HG03558 (cell line): ENCODE measurements around the gene C2orf92.

Experiments
- ATAC-seq: cut with Tn5 transposase; IDR thresholded peaks from one replicate; pipeline ENCODE4 v1.9.1; 2021; ENCODE audit warnings: moderate number of reproducible peaks; ENCODE audit not compliant: unreplicated experiment; ENCODE audit errors: extremely low read depth

The C2orf92 gene

GRCh38 chr2:97724946-97725688 lies 55.6 kb downstream of the C2orf92 start:
- ATAC-seq = no peak

GRCh38 chr2:97726261-97727064 lies 57.0 kb downstream of the C2orf92 start:
- ATAC-seq = no peak

- ATAC-seq = no peak
These were observed 57.8 kb downstream of the C2orf92 start for GRCh38 chr2:97727296-97727695.

GRCh38 chr2:97728091-97728731 lies 58.7 kb downstream of the C2orf92 start:
- no peak for ATAC-seq

- no peak for ATAC-seq
These were observed 60.7 kb downstream of the C2orf92 start for GRCh38 chr2:97730245-97730644.

- ATAC-seq = no peak
These were observed 61.9 kb downstream of the C2orf92 start for GRCh38 chr2:97731274-97732020.

- ATAC-seq = no peak
These were observed 63.2 kb downstream of the C2orf92 start for GRCh38 chr2:97732436-97733340.

- no peak for ATAC-seq
These were observed 64.0 kb downstream of the C2orf92 start for GRCh38 chr2:97733341-97734035.

- ATAC-seq = no peak
These were observed 64.8 kb downstream of the C2orf92 start for GRCh38 chr2:97734061-97735051.

- no peak for ATAC-seq
These were observed 65.6 kb downstream of the C2orf92 start for GRCh38 chr2:97735161-97735561.

GRCh38 chr2:97736185-97736584 lies 66.7 kb downstream of the C2orf92 start:
- no peak for ATAC-seq

GRCh38 chr2:97736608-97737330 lies 67.3 kb downstream of the C2orf92 start:
- ATAC-seq = no peak

- ATAC-seq = no peak
These were observed 68.1 kb downstream of the C2orf92 start for GRCh38 chr2:97737421-97738178.

GRCh38 chr2:97738179-97739019 lies 68.9 kb downstream of the C2orf92 start:
- no peak for ATAC-seq
